ENCODE measurements around the gene DLEC1. TPM values are rescaled to one million over a fixed set of nuclear protein-coding genes. Genes with fewer than 3 reads are reported as not detected.
A peak's percentile ranks its signal among the peaks of the same experiment; 100 is the strongest.

Gene DLEC1
- total and polyA plus RNA-seq, 11 donors, result 0.06 to 1.3 (median 0.16) TPM; not detected in 1

DNA sequence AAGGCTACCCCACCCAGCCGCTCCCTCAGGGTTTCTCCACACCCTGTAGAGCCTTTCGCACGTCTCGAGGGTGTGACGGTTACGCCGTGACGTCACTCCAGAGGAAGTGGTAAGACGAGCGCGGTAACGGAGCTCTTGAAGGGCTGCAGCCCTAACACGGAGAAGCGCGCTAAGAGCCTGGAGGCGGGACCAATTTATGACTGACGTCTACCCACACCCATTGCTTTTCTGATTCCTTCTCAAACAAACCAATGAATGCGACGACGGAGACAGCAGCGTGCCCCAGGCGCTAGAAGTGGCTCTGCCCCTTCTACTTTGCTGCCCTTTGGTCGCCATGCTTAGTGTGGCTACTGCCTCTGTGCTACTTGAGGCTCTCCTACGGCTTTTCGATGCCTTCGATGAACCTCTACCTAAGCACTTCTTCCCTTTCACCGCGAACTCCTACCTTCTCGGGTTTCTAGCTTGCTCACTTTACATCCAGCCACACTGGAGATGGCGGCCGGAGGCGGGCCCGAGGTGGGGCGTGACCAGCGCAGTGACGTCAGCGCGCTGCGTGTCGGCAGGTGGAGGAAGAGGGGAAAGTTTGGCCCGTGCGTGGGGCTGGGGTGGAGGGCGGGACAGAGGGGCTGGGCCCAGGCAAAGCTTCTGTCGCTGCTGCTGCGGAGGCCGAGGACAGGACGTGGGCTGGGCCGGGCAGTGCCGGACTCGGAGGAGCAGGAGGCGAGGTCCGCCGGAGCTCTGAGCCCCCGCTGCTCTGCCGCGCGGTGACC is 126.1 kb downstream of the DLEC1 start, which contains the start of gene OXSR1:
Gene OXSR1, plus strand, starts transcription at position 586 of the 770 bp plus-strand sequence. CDS start 340 bp downstream, outside the sequence.
- intact Hi-C loops (cut with DNase I), result loop anchor here in 6 of 10 donors (1.0 to 2.0 kb wide), 3 partner anchors 26 to 28 kb away; partner anchors contain the start of genes ACAA1 (in 5 of the 6) and MYD88 (in 1 of the 6)

GRCh38 chr3:38165722-38166387 is 126.8 kb downstream of the DLEC1 start:
- Histone ChIP-seq H3K36me3 (no peaks in the 10 kb centered on the region), H3K27ac (peak overlapping the region; percentile 89 to 99 (median 97)), H3K4me1 (peaks cover 0 to 35% (median 15%) of the 10 kb centered on the region in 12 donors), H3K4me3 (peak overlapping the region; percentile 65 to 99 (median 91)), H3K27me3 (no peaks in the 10 kb centered on the region), H3K9me3 (no peaks in the 10 kb centered on the region)
- 1 to 2% (median 1%) methylated on average over 37 to 62 of the region's 62 CpGs for WGBS, 4 donors
- DNase-seq (peak in 2 of 5 donors; percentile 70 to 72), ATAC-seq (peak in 2 of 4 donors; percentile 21 to 45)
- no peak for TF ChIP-seq POLR2A (IDR thresholded peaks at IDR 0.05)
- peak in 1 of 12 donors; percentile 3 for TF ChIP-seq CTCF (IDR thresholded peaks at IDR 0.05)
- intact Hi-C loops (cut with DNase I), result loop anchor here in 6 of 10 donors (1.0 to 2.0 kb wide), 3 partner anchors 27 to 29 kb away; partner anchors contain the start of genes ACAA1 (in 5 of the 6) and MYD88 (in 1 of the 6)

More for the DNA sequence above, 126.1 kb downstream of the DLEC1 start, which contains the start of gene OXSR1:
- no peaks in the 10 kb centered on the region for H3K9me3 ChIP-seq
- 0% methylated on average over 28 to 57 of the region's 57 CpGs for WGBS, 4 donors
- no peaks in the 10 kb centered on the region for H3K36me3 ChIP-seq
- H3K4me1 ChIP-seq, result peaks cover 0 to 35% (median 15%) of the 10 kb centered on the region in 12 donors
- H3K27me3 ChIP-seq, result no peaks in the 10 kb centered on the region
- peak within 1 kb of the TSS; percentile 89 to 99 (median 97) for H3K27ac ChIP-seq
- ATAC-seq (peak; percentile 95 to 98 (median 97)), DNase-seq (peak; percentile 98 to 100 (median 99))
- peak within 1 kb of the TSS; percentile 65 to 99 (median 91) for H3K4me3 ChIP-seq
- TF ChIP-seq POLR2A (IDR thresholded peaks at IDR 0.05) (peak; percentile 68 to 82), CTCF (IDR thresholded peaks at IDR 0.05) (no peak)

DNA sequence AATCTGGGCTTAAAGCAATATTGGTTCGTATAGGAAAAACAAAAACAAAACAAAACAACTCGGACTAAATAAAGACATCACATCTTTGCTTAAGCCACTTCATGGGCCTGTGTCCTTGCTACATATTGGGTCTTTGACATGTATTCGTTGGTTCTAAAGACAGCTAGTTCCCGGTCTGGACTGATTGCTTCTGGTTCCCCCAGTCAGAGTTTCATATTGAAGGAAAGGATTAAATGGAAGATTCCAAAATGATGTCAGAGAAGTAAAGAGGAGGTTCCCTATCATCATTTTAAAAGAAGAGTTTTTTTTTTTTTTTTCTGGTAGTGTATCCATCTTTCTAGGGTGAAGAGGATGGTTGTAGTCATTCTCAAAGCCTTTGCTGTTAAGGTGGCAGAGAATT is 128.6 kb downstream of the DLEC1 start:
- no peak for TF ChIP-seq POLR2A (IDR thresholded peaks at IDR 0.05)
- TF ChIP-seq CTCF (IDR thresholded peaks at IDR 0.05), result no peak
- Histone ChIP-seq H3K4me3 (no peak overlapping the region), H3K4me1 (peaks cover 0 to 45% (median 15%) of the 10 kb centered on the region in 12 donors), H3K9me3 (no peaks in the 10 kb centered on the region), H3K27me3 (no peaks in the 10 kb centered on the region), H3K27ac (no peak overlapping the region), H3K36me3 (no peaks in the 10 kb centered on the region)
- ATAC-seq, result no peak
- DNase-seq, result no peak
- intact Hi-C loops (cut with DNase I), result no loop called here
- WGBS, 4 donors, result 86 to 88% (median 87%) methylated on average over 4 of the region's 4 CpGs
